CD4-positive, alpha-beta T cell (primary cell): ENCODE results near the gene IL17RC. TPM values are rescaled to one million over a fixed set of nuclear protein-coding genes. Genes with fewer than 3 reads are reported as not detected.
A peak's percentile ranks its signal among the peaks of the same experiment; 100 is the strongest.

ENCODE experiments used
- ATAC-seq: fragments of 200-7000 bp; cut with Tn5 transposase; one replicate; pipeline ENCODE4 v1.10.0; 2022; ENCODE audit warnings: mild to moderate bottlenecking; ENCODE audit not compliant: poor library complexity
- CTCF ChIA-PET: fragments of 350-600 bp; sonication (Branson Sonifier 250); formaldehyde crosslinking; loops from one replicate; lab custom pipeline; 2021; ENCODE audit warnings: antibody characterized with exemption, inconsistent platforms; lab: Charles Lee
- POLR2A ChIA-PET: fragments of 350-600 bp; sonication (Branson Sonifier 250); formaldehyde crosslinking; loops from one replicate; lab custom pipeline; 2021; ENCODE audit warnings: antibody characterized with exemption, inconsistent platforms; lab: Charles Lee
- DNase-seq, 14 experiments: peaks; one replicate each; pipeline ENCODE4 v3.0.0-alpha.2; 2013 to 2020; ENCODE audit warnings: mixed read lengths in 2 of 14
- H3K27ac ChIP-seq, 2 donors: one replicate each; pipeline versions ENCODE4 v1.5.1 to v1.7.0; 2013; ENCODE audit warnings: low read length in 2 of 2, low read depth in 1 of 2, mild to moderate bottlenecking in 1 of 2
- H3K27me3 ChIP-seq, 2 experiments: 1 replicate in 1 of 2; 2 replicates in 1 of 2; pipeline versions ENCODE4 v1.6.1 to v1.7.0; 2013; ENCODE audit warnings: low read length in 2 of 2, control low read depth in 1 of 2, mild to moderate bottlenecking in 1 of 2, moderate library complexity in 1 of 2; ENCODE audit not compliant: insufficient read depth in 2 of 2, control insufficient read depth in 1 of 2
- H3K36me3 ChIP-seq: one replicate; pipeline ENCODE4 v1.6.1; 2013; ENCODE audit warnings: low read length, control low read depth; ENCODE audit not compliant: insufficient read depth
- H3K4me1 ChIP-seq: one replicate; pipeline ENCODE4 v1.6.1; 2013; ENCODE audit warnings: low read length, control low read depth; ENCODE audit not compliant: insufficient read depth
- H3K4me3 ChIP-seq: one replicate; pipeline ENCODE4 v1.5.1; 2013; ENCODE audit warnings: mild to moderate bottlenecking, low read length, moderate library complexity
- H3K9me3 ChIP-seq, 2 experiments: 1 replicate in 1 of 2; 2 replicates in 1 of 2; pipeline versions ENCODE4 v1.6.1 to v1.7.0; 2013; ENCODE audit warnings: low read length in 2 of 2, mild to moderate bottlenecking in 2 of 2, control low read depth in 1 of 2, moderate library complexity in 1 of 2; ENCODE audit not compliant: control insufficient read depth in 1 of 2, insufficient read depth in 1 of 2
- H3K27ac Mint-ChIP-seq: one replicate; pipeline ENCODE4 v1.8.0; 2020; ENCODE audit warnings: mixed read lengths
- H3K27me3 Mint-ChIP-seq: one replicate; pipeline ENCODE4 v1.8.0; 2021; ENCODE audit warnings: mixed read lengths
- H3K36me3 Mint-ChIP-seq: one replicate; pipeline ENCODE4 v1.8.0; 2021; ENCODE audit warnings: low read depth, mixed read lengths
- H3K4me1 Mint-ChIP-seq: one replicate; pipeline ENCODE4 v1.8.0; 2021; ENCODE audit warnings: low read depth, mixed read lengths
- H3K4me3 Mint-ChIP-seq: one replicate; pipeline ENCODE4 v1.8.0; 2020; ENCODE audit warnings: mild to moderate bottlenecking, mixed read lengths
- H3K9me3 Mint-ChIP-seq: one replicate; pipeline ENCODE4 v1.8.0; 2020; ENCODE audit warnings: mixed read lengths
- CTCF ChIP-seq: fragments of 200-600 bp; IDR thresholded peaks from one replicate; pipeline ENCODE4 v1.8.0; 2022; ENCODE audit warnings: antibody characterized with exemption, mild to moderate bottlenecking
- intact Hi-C, 2 experiments: fragments of 100-400 bp; cut with DNase I in 1 of 2; cut with micrococcal nuclease in 1 of 2; formaldehyde crosslinking; loops; one replicate each; pipeline versions ENCODE4 v1.15.1 to v1.9.0; 2023 to 2025; cut with DNase I, micrococcal nuclease
- total RNA-seq, 174 experiments: library from RNA in 2 of 174; stranded (reverse) in 2 of 174; gene quantifications; one replicate each; pipeline ENCODE4 v1.2.3 and lab custom pipeline; 2021 to 2026

IL17RC gene
- total RNA-seq, 2 experiments from 2014 or later = 0.42 to 0.88 TPM

DNA sequence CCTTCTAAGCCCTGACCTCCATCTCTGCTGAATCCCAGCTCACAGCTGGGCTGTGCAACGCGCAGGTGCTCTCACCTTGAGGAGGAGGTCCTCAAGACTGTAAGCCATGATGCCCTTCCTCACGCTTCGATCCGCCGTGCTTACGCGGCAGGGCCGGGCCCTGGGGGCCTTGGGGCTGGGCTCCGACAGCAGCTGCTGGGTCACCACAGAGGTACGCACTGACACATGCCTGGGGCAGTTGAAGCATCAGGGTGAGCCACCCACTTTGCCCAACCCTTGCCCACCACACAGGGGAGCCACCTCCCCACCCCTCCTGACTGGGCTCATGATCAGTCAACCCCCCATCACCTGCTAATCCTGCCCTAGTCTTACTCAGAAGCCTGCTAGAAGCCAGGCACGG, 39.9 kb upstream of the IL17RC start:
- H3K9me3 ChIP-seq = no peaks in the 10 kb centered on the region
- Mint-ChIP-seq H3K27me3 (no peaks in the 10 kb centered on the region), H3K4me3 (no peak overlapping the region), H3K4me1 (no peaks in the 10 kb centered on the region), H3K9me3 (no peaks in the 10 kb centered on the region), H3K27ac (no peak overlapping the region), H3K36me3 (no peaks in the 10 kb centered on the region)
- no peak for TF ChIP-seq CTCF
- ATAC-seq = peak; percentile 32
- peak in 2 of 14 experiments; percentile 11 to 34 for DNase-seq
- no peak overlapping the region for H3K4me3 ChIP-seq
- intact Hi-C loops = no loop called here
- POLR2A ChIA-PET = no interaction called here
- no peaks in the 10 kb centered on the region for H3K36me3 ChIP-seq
- H3K27me3 ChIP-seq = no peaks in the 10 kb centered on the region
- CTCF ChIA-PET = no interaction called here
- no peaks in the 10 kb centered on the region for H3K4me1 ChIP-seq
- no peak overlapping the region for H3K27ac ChIP-seq

DNA sequence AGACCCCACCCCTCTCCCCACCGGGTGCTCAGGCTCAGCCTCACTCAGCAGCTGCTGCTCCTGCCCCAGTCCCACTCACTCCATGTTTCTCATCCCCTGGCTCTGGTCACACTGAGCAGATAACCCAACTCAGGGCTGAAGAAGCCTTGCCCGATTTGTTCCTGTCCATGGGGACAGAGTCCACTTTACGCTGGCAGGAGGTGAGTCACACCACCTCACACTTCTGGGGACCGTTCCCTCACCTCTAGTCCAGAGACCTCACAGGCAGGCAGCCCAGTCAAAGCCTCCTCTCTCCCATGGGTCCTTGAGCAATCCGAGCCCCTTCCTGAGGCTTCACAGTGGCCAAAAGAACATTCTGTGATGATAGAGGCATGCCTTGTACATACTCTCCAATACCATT, 38.2 kb upstream of the IL17RC start:
- Histone ChIP-seq H3K27ac (no peak overlapping the region), H3K36me3 (no peaks in the 10 kb centered on the region), H3K4me1 (no peaks in the 10 kb centered on the region), H3K4me3 (no peak overlapping the region), H3K9me3 (no peaks in the 10 kb centered on the region), H3K27me3 (no peaks in the 10 kb centered on the region)
- Mint-ChIP-seq H3K9me3 (no peaks in the 10 kb centered on the region), H3K36me3 (no peaks in the 10 kb centered on the region), H3K4me3 (no peak overlapping the region), H3K4me1 (no peaks in the 10 kb centered on the region), H3K27ac (no peak overlapping the region), H3K27me3 (no peaks in the 10 kb centered on the region)
- intact Hi-C loops = no loop called here
- ChIA-PET POLR2A (no interaction called here), CTCF (no interaction called here)
- no peak for DNase-seq
- ATAC-seq = no peak
- no peak for TF ChIP-seq CTCF

DNA sequence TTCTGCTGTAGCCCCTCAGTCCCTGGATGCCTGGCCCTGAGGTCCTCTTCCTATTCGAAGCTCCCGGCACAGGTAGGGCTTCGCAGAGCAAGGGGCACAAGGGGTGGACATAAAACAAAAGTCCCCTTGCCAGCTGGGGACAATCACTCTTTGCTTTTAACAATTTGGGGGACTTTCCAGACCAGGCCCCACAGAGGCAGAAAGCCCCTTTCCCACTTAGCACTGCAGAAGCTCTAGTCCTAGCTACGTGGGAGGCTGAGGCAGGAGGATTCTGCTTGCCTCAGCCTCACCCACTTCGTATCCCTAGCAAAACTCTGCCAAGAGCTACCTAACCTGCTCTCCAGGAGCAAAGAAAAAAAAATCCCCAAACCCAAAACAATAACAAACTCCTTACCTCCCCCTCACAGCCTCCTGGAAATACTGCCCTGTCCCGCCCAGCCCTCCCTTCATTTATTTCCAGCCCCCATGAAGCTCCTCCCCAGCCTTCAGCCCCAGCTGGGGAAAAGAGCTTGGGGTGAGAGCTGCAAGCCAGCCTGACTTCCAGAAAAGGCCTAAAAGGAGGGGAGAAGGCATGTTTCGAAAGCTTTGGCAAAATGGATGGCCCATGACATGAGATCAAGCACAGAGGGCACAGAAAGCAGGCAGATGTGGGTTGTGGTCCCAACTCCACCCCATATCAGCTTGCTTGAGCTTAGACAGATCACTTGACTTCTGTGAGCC, 36.9 kb upstream of the IL17RC start, which contains the start of gene CIDEC:
Gene CIDEC, minus strand, starts transcription at position 424 of the 720 bp plus-strand sequence. CDS start 1,767 bp downstream, outside the sequence.
- intact Hi-C loops = no loop called here

More for the DNA sequence above, 36.9 kb upstream of the IL17RC start, which contains the start of gene CIDEC:
- Histone ChIP-seq H3K4me3 (no peak within 1 kb of the TSS), H3K27me3 (no peaks in the 10 kb centered on the region), H3K9me3 (no peaks in the 10 kb centered on the region), H3K36me3 (no peaks in the 10 kb centered on the region), H3K4me1 (no peaks in the 10 kb centered on the region), H3K27ac (no peak within 1 kb of the TSS)
- POLR2A ChIA-PET = no interaction called here
- no peaks in the 10 kb centered on the region for H3K36me3 Mint-ChIP-seq
- no peak within 1 kb of the TSS for H3K27ac Mint-ChIP-seq
- H3K27me3 Mint-ChIP-seq = no peaks in the 10 kb centered on the region
- no peaks in the 10 kb centered on the region for H3K4me1 Mint-ChIP-seq
- no peak for TF ChIP-seq CTCF
- CTCF ChIA-PET = no interaction called here
- no peak within 1 kb of the TSS for H3K4me3 Mint-ChIP-seq
- ATAC-seq = no peak
- no peaks in the 10 kb centered on the region for H3K9me3 Mint-ChIP-seq
- no peak for DNase-seq
